Ovary (tissue), 10 donors: Measurements from ENCODE around the gene ZG16. TPM values are rescaled to one million over a fixed set of nuclear protein-coding genes. Genes with fewer than 3 reads are reported as not detected.
"Not testable (repeated sequence)": the region's sequence is repeated elsewhere in the genome, so short reads cannot be mapped to it uniquely, and the experiment has no call there.

Experiments
- DNase-seq, 5 donors: peaks; one replicate each; pipeline ENCODE4 v3.0.0-alpha.2; 2019 to 2020
- H3K27ac ChIP-seq, 2 donors: fragments of 200-600 bp; one replicate each; pipeline versions ENCODE4 v1.5.1 to v1.8.0; 2019 to 2022
- H3K27me3 ChIP-seq: fragments of 200-600 bp; one replicate; pipeline ENCODE4 v1.8.0; 2022
- H3K36me3 ChIP-seq: fragments of 200-600 bp; sonication (generic); one replicate; pipeline ENCODE4 v1.5.1; 2019
- H3K4me1 ChIP-seq: one replicate; pipeline ENCODE4 v1.8.1; 2013; ENCODE audit warnings: mild to moderate bottlenecking, moderate library complexity; ENCODE audit not compliant: insufficient read depth
- H3K4me3 ChIP-seq: fragments of 200-600 bp; sonication (generic); one replicate; pipeline ENCODE4 v1.5.1; 2017
- H3K9me3 ChIP-seq, 2 donors: fragments of 200-600 bp in 1 of 2; sonication (generic) in 1 of 2; one replicate each; pipeline versions ENCODE4 v1.5.1 to v1.8.1; 2013 to 2019; ENCODE audit warnings: mild to moderate bottlenecking in 1 of 2, moderate library complexity in 1 of 2
- EP300 ChIP-seq: sonication (generic); formaldehyde crosslinking; IDR thresholded peaks from one replicate; pipeline ENCODE4 v1.6.1; 2017; ENCODE audit warnings: antibody characterized with exemption
- POLR2A ChIP-seq: fragments of 450-650 bp; IDR thresholded peaks from one replicate; pipeline ENCODE4 v1.6.1; 2017; ENCODE audit warnings: antibody characterized with exemption, mild to moderate bottlenecking, moderate library complexity
- WGBS, 3 donors: extraction: QIAGEN DNeasy Blood & Tissue Kit in 1 of 3; methylation state at CpG; one replicate each; pipeline versions ENCODE4 v1.1.5 to v1.1.7; 2013 to 2017; 5-methylcytosine and 5-hydroxymethylcytosine counted together
- intact Hi-C, 4 donors: fragments of 100-400 bp; cut with DNase I; formaldehyde crosslinking; loops; one replicate each; pipeline versions ENCODE4 v1.11.0 to v1.15.1; 2022 to 2023
- long read RNA-seq, 3 donors: library from polyadenylated mRNA in 2 of 3; unstranded in 2 of 3; transcript quantifications; one replicate each; pipeline ENCODE4 v2.0.0 and lab custom pipeline, GENCODE V29; 2021 to 2026
- polyA plus RNA-seq, 2 donors: library from polyadenylated mRNA; stranded (reverse); fragments of 200-250 nt in 1 of 2; fragments of 350-450 nt in 1 of 2; fragmentation: Illumina TruSeq in 1 of 2; extraction: RNeasy Lipid Tissue Mini Kit (QIAGEN cat#74804) in 1 of 2; gene quantifications; one replicate each; pipeline ENCODE4 v1.2.3, GENCODE V29; 2013 to 2014
- total RNA-seq, 7 donors: library from RNA; depleted of rRNA in 2 of 7; stranded (reverse); fragments of >200 nt in 2 of 7; fragmentation: NEBNext Ultra II Directional in 3 of 7; extraction: Animal tissue kit (Norgen Biotek cat#: 25700) in 3 of 7; gene quantifications; one replicate each; pipeline versions ENCODE4 v1.1.0 to v1.2.4, GENCODE V29; 2016 to 2023
- TF ChIP-seq, protein P1 (sequence below), 3 donors: fragments of 450-650 bp in 2 of 3; fragments of 200-600 bp in 1 of 3; IDR thresholded peaks; one replicate each; pipeline versions ENCODE4 v1.5.1 to v1.8.0; 2016 to 2022; ENCODE audit warnings: antibody characterized with exemption in 3 of 3, mild to moderate bottlenecking in 1 of 3
- donor health status: DM: no; HTN: no; CAD: no; lungs with moderate emphysema.
- donor health status: DM: no; HTN: no; CAD: no.
- donor health status: Bipolar disorder and iron deficiency.
- donor health status: DM: yes; HTN: yes; CAD: no.
- donor health status: DM: no; HTN: no; CAD: no.
- donor health status: DM: yes; HTN: yes; CAD: no.

ZG16 gene
- total RNA-seq (under 1 TPM in 3 of 7 donors, not detected in 4; 0.07 to 0.48 (median 0.15) TPM), polyA plus RNA-seq (not detected)
- long read RNA-seq, donor 1: 0 reads
- long read RNA-seq, donor 2: 0 reads
- long read RNA-seq, donor 3: 0 reads

DNA sequence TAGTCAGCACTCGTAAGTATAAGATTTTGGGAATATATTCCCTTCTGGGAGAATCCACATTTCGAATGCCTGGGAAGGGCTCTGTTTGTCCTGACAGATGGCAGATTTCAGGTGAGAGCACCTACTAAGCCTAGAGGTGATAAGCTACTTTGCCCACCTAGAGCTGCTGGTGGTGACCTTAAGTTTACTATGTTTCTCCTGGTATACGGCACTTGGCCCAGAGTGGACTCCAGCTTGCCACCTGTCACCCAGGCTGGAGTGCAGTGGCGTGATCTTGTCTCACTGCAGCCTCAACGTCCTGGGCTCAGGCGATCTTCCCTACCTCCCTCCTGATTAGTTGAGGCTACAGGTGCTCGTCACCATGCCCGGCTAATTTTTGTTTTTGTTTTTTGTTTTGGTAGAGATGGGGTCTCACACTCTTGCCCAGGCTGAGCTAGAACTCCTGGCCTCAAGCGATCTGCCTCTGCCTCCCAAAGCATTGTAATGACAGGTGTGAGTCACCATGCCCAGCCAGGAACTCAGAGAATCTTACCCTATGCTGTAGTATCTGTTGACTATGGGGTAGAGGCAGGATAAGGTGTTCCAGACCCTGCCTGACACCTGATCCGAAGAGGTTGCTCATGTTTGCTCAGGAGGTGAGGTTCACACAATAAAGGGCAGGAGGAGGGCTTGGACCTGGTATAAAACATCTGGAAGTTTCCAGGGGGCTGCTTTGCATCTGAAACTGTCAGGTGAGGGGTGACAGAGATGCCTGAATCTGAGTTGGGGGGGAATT lies at the start of gene ZG16:
Gene ZG16 (plus strand): TSS at position 681 of the 775 bp plus-strand sequence. CDS start 1,011 bp downstream, outside the sequence.
- Histone ChIP-seq H3K9me3 (no peaks in the 10 kb centered on the region), H3K4me1 (no peaks in the 10 kb centered on the region), H3K4me3 (no peak within 1 kb of the TSS), H3K36me3 (no peaks in the 10 kb centered on the region), H3K27ac (no peak within 1 kb of the TSS), H3K27me3 (no peaks in the 10 kb centered on the region)
- 72 to 85% (median 77%) methylated on average over 10 of the region's 10 CpGs for WGBS, 3 donors
- DNase-seq: no peak
- TF ChIP-seq, protein P1, sequence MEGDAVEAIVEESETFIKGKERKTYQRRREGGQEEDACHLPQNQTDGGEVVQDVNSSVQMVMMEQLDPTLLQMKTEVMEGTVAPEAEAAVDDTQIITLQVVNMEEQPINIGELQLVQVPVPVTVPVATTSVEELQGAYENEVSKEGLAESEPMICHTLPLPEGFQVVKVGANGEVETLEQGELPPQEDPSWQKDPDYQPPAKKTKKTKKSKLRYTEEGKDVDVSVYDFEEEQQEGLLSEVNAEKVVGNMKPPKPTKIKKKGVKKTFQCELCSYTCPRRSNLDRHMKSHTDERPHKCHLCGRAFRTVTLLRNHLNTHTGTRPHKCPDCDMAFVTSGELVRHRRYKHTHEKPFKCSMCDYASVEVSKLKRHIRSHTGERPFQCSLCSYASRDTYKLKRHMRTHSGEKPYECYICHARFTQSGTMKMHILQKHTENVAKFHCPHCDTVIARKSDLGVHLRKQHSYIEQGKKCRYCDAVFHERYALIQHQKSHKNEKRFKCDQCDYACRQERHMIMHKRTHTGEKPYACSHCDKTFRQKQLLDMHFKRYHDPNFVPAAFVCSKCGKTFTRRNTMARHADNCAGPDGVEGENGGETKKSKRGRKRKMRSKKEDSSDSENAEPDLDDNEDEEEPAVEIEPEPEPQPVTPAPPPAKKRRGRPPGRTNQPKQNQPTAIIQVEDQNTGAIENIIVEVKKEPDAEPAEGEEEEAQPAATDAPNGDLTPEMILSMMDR (IDR thresholded peaks at IDR 0.05): no peak
- intact Hi-C loops: loop anchor here in 1 of 4 donors (10.0 kb wide), 1 partner anchor 113 kb away; the partner anchor contains the start of gene SPN

- intact Hi-C loops: loop anchor here in 3 of 4 donors (10.0 kb wide), 2 partner anchors 56 to 296 kb away; partner anchors contain the start of gene C16orf92 (in 1 of the 3)
- 15 to 19% (median 17%) methylated on average over 6 of the region's 6 CpGs for WGBS, 3 donors
- H3K9me3 ChIP-seq: no peaks in the 10 kb centered on the region
- no peaks in the 10 kb centered on the region for H3K4me1 ChIP-seq
- H3K27ac ChIP-seq: no peak overlapping the region
- no peaks in the 10 kb centered on the region for H3K27me3 ChIP-seq
- DNase-seq: peak in 2 of 5 donors; percentile 13 to 23
- H3K36me3 ChIP-seq: no peaks in the 10 kb centered on the region
- TF ChIP-seq, protein P1 (IDR thresholded peaks at IDR 0.05): peak in 2 of 3 donors; percentile 50 to 64
- TF ChIP-seq POLR2A: no peak
- no peak overlapping the region for H3K4me3 ChIP-seq
These were observed 48.9 kb upstream of the ZG16 start for GRCh38 chr16:29729116-29729521.

GRCh38 chr16:29730649-29731048 lies 47.4 kb upstream of the ZG16 start:
- Histone ChIP-seq H3K4me3 (no peak overlapping the region), H3K9me3 (no peaks in the 10 kb centered on the region), H3K27me3 (no peaks in the 10 kb centered on the region), H3K36me3 (no peaks in the 10 kb centered on the region), H3K27ac (no peak overlapping the region), H3K4me1 (no peaks in the 10 kb centered on the region)
- DNase-seq: no peak
- no peak for TF ChIP-seq POLR2A
- TF ChIP-seq EP300: no peak
- TF ChIP-seq, protein P1 (IDR thresholded peaks at IDR 0.05): no peak
- intact Hi-C loops: loop anchor here in 1 of 4 donors (10.0 kb wide), 1 partner anchor 746 kb away; the partner anchor contains the start of gene LAT
- 27 to 42% (median 34%) methylated on average over 7 of the region's 7 CpGs for WGBS, 3 donors

GRCh38 chr16:29731768-29732601 lies 46.1 kb upstream of the ZG16 start:
- not testable (repeated sequence) for H3K27ac ChIP-seq, H3K4me1 ChIP-seq, H3K9me3 ChIP-seq, H3K27me3 ChIP-seq, H3K4me3 ChIP-seq, DNase-seq, H3K36me3 ChIP-seq
- 78 to 85% (median 82%) methylated on average over 13 of the region's 13 CpGs for WGBS, 3 donors
- intact Hi-C loops: loop anchor here in 1 of 4 donors (10.0 kb wide), 1 partner anchor 747 kb away; the partner anchor contains the start of gene LAT
